GM21786 (cell line): ENCODE measurements around the gene SLC35F3.
"Not testable (repeated sequence)": the region's sequence is repeated elsewhere in the genome, so short reads cannot be mapped to it uniquely, and the experiment has no call there.

Experiments used
- ATAC-seq: cut with Tn5 transposase; IDR thresholded peaks from one replicate; pipeline ENCODE4 v1.9.1; 2021; ENCODE audit not compliant: unreplicated experiment

Gene SLC35F3

GRCh38 chr1:233904633-233905415 lies at the start of gene SLC35F3:
Gene SLC35F3, plus strand, starts transcription at chr1:233904676.
- no peak for ATAC-seq

GRCh38 chr1:233859446-233859845 lies 45.0 kb upstream of the SLC35F3 start:
- no peak for ATAC-seq

DNA sequence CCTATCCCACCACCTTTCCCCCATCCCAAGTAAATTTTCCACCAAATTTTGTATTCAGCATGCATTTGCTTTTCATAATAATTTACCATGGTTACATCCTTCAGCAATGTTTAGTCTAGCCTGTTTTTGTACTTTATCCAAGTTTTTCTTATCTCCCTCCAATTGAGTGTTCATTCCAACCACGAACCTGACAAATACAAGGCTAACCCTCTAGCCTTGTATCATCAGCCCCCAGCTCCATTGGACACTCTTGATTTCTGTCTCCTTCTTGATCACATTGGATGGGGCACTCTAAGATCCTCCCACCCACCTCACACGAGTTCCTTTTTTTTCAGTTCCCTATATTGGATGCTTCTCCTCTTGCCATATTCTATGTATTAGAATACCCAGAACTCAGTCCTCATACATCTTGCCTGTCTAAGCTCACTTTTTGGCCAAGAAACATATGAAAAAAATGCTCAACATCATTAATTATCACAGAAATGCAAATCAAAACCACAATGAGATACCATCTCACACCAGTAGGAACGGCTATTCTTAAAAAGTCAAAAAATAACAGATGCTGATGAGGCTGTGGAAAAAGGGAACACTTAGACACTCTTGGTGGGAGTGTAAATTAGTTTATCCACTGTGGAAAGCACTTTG lies 40.5 kb upstream of the SLC35F3 start:
- ATAC-seq = no peak

DNA sequence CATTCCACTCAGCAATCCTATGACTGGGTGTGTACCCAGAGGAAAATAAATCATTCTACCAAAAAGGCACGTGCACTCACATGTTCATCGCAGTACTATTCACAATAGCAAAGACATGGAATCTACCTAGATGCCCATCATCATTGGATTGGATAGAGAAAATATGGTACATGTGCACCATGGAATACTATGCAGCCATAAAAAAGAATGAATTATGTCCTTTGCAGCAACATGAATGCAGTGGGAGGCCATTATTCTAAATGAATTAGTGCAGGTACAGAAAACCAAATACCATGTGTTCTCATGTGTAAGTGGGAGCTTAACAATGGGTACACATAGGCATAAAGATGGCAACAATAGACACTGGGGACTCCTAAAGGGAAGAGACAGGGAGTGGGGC lies 39.9 kb upstream of the SLC35F3 start:
- ATAC-seq = no peak

DNA sequence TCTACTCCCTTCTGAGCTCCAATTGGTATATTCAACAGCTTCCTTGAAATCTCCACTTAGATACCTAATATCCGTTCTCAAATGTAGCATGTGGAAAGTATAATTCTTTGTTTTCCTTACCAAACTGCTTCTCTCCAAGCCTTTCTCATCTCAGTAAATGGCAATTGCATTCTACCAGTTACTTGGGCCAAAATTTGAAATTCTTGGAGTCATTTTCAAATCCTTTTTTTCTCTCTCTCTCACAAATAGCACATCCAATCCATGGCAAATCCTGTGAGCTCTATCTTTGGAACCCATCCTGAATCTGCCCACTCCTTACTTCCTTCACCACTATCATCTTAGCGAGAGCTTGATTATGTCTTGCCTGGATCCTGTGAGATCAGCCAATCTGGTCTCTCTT lies 39.3 kb upstream of the SLC35F3 start:
- no peak for ATAC-seq

GRCh38 chr1:233865902-233866301 lies 38.6 kb upstream of the SLC35F3 start:
- no peak for ATAC-seq

DNA sequence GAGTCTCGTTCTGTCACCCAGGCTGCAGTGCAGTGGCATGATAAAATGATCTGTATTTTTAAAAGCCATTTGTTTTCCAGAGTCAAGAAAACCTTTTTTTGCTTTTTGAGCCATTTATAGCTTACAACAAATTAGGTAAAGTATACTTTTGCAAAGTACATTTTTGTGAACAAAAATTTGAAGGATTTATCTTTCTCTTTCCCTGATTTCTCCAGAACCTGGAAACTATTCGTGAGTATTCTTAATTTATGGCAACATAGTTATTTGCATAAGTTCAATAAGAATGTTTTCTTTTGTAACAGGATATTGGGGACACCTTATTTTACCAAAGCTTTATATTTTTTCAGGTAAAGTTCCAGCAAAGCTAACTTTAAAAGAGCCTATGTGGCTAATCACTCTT lies 37.4 kb upstream of the SLC35F3 start:
- ATAC-seq = no peak

DNA sequence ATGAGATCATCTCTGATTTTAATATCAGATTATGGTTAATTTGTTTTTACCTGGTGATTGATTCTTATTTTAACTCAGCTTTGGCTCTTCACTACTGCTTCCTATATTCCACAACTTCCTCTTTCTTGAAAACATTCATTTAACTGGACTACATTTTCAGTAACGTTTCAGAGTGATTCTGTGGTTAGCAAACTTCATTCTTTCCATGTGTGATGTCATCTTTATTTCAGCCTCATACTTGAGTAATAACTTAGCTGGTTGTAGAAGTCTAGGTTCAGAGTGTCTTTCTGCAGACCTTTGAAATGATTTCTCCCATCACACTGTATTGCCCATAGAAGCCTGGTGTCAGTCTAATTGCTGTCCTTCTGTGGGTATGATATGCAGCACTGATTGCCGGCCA lies 36.0 kb upstream of the SLC35F3 start:
- no peak for ATAC-seq

DNA sequence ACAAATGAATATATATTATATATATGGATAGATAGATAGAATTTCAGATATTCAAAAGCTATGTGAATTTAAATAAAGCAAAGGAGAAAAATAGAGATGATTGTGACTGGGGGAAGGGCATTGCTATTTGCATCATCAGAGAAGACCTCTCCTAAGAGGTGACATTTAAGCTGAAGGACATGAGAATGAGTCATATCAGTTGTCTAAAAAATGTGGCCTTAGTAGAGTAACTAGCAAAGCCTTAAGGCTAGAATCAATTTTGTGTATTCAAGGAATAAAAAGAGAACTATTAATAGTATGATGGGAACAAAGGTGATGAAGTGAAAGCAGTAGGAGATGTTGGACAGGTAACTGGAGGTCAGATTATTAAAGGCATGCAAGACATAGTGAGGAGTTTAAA lies 34.8 kb upstream of the SLC35F3 start:
- no peak for ATAC-seq

GRCh38 chr1:233873666-233874065 lies 30.8 kb upstream of the SLC35F3 start:
- ATAC-seq = no peak

GRCh38 chr1:233879841-233880240 lies 24.6 kb upstream of the SLC35F3 start:
- ATAC-seq = no peak

DNA sequence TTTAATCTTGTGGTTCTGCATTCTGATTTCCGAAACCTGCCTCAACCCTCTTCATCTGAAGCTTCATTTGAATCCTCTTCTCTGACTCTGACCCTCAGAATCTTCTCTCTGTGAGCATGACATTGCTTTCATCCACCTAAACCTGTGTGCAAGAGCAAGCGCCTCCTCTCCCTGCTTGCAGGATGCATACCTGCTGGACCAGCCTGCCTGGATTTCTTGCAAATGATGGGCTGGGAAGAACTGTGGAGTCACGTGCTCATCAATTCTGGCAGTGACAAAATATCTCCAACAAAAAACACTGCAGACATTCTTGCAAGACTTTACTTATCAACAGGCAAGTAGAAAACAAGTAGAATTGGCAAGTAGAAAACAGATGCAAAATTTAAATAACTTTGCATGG lies 20.8 kb upstream of the SLC35F3 start:
- ATAC-seq = no peak

DNA sequence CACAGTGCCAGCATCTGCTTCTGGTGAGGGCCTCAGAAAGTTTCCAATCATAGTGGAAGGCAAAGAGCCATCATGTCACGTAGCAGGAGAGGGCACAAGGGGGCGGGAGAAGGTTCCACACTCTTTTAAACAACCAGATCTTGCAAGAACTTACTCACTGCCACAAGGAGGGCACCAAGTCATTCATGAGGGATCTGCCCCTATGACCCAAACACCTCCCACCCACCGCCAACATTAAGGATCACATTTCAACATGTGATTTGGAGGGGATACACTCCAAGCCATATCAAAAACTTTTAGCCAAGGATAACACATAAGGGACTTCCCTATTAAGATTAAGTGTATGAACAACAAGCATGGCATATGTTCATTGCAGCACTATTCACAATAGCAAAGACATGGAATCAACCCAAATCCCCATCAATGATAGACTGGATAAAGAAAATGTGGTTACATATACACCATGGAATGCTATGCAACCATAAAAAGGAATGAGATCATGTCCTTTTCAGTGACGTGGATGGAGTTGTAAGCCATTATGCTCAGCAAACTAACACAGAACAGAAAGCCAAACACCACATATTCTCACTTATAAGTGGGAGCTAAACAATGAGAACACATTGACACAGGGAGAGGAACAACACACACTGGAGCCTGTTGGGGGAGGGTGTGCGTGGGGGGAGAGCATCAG lies 19.9 kb upstream of the SLC35F3 start:
- no peak for ATAC-seq

GRCh38 chr1:233885196-233885920 lies 19.1 kb upstream of the SLC35F3 start:
- ATAC-seq = no peak

- not testable (repeated sequence) for ATAC-seq
Measured at GRCh38 chr1:233891151-233891550, 13.3 kb upstream of the SLC35F3 start.

DNA sequence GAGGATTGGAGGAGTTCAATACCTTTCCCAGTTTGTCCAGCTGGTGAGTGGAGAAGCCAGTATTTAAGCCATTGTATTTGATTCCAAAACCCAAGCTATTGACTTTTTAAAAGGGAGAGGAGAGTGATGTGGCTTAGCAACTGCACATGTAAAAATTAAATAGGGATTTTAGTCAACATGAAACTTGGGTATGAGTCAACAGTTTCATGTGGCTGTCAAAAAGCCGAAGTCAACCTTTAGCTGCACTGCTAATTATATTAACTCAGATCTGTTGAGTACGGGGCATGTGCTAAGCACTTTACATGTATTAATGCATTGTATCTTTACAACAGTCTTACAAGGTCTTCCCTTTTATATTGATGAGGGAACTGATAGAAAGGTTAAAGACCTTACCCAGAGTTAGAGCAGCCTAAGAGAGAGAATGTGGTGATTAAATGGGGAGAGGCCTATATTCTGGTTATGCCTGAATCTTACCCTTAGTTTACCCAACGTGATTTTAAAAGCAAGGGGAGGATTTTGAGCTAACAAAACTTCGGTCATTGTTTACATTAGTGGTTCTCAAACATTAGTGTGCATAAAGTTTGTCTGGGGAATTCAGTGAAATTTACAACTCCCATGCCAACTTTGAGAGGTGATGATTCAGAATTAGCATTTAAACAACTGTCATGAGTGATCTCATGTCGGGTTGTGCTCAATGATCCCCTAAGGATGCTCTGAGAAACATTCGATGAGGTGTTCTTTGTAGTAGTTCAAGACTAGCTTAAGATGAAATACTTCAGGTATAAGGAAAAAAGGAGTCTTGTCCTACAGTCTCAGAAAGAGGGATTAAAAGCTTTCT lies 6.9 kb upstream of the SLC35F3 start:
- ATAC-seq = peak; percentile 99

DNA sequence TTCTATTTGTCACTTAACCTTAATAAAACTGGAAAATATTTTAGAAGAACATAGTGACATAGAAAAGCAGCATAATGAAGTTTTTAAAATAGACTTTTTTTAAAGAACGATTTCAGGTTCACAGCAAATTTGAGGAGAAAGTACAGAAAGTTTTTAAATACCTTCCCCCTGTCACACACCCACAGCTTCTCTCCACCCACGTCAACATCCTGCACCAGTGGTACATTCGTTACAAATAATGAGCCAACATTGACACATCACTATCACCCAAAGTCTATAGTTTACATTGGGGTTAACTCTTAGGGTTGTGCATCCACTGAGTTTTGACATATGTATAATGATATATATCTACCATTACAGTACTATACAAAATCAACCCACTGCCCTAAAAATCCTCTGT lies 3.0 kb upstream of the SLC35F3 start:
- ATAC-seq = no peak

- no peak for ATAC-seq
Measured at GRCh38 chr1:233905416-233906051, 1.1 kb downstream of the SLC35F3 start.

DNA sequence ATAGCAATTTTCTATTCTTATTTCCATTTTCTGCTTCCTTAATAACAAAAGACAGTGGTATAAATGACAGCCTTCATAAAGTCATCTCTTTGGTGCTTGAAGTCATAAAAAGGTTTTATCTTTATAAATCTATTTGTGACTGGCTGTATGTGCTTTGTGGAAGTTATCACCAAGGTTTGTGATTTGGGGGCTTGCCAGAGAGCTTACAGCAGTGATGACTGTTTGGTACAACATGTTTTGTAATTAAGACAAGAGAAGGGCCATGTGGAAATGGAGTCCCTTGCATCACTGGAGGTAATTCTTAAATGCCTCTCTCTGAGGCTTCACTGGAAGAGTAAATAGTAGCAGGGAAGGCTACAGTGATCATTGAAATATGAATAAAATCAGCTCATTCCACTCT lies 2.7 kb downstream of the SLC35F3 start:
- ATAC-seq = no peak

DNA sequence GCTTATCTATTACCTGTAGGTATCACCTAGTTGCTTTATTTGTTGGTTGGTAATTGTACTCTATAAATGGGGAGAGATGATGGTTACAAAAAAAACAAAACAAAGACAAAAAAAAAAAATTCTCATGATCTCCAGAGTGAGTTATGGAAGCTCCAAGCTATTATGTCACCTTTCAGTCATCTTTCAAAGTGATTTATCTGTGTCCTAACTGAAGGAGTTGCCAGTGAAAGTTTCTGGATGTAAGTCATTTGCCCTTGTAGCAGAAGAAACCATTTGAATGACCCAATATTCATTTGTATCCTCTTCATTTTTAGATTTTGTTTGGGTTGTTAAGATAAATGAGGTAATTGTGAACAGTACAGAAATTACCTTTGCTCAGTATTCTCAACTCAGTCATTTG lies 3.6 kb downstream of the SLC35F3 start:
- ATAC-seq = no peak
